GF-D8 (cell line): ENCODE data around the gene SRGAP2B.
"Not testable (repeated sequence)": the region's sequence is repeated elsewhere in the genome, so short reads cannot be mapped to it uniquely, and the experiment has no call there.

ENCODE experiments used
- DNase-seq: peaks from one replicate; lab custom pipeline; 2025; lab: John Stamatoyannopoulos, UW

SRGAP2B gene

GRCh38 chr1:144995833-144996410 is 99.2 kb downstream of the SRGAP2B start:
- DNase-seq = not testable (repeated sequence)

- DNase-seq = not testable (repeated sequence)
Observed at GRCh38 chr1:144992915-144993314, 102.2 kb downstream of the SRGAP2B start.

- DNase-seq = not testable (repeated sequence)
Observed at GRCh38 chr1:144990611-144991010, 104.5 kb downstream of the SRGAP2B start.

GRCh38 chr1:144987131-144987530 is 108.0 kb downstream of the SRGAP2B start:
- not testable (repeated sequence) for DNase-seq

- not testable (repeated sequence) for DNase-seq
Observed at GRCh38 chr1:144986171-144986860, 108.8 kb downstream of the SRGAP2B start.

GRCh38 chr1:144985550-144986170 is 109.5 kb downstream of the SRGAP2B start:
- not testable (repeated sequence) for DNase-seq

- not testable (repeated sequence) for DNase-seq
Observed at GRCh38 chr1:144982802-144983525, 112.2 kb downstream of the SRGAP2B start.

- DNase-seq = not testable (repeated sequence)
Observed at GRCh38 chr1:144981157-144981556, 114.0 kb downstream of the SRGAP2B start.

GRCh38 chr1:144979960-144980595 is 115.0 kb downstream of the SRGAP2B start:
- not testable (repeated sequence) for DNase-seq

GRCh38 chr1:144977856-144978255 is 117.3 kb downstream of the SRGAP2B start:
- not testable (repeated sequence) for DNase-seq

- not testable (repeated sequence) for DNase-seq
Observed at GRCh38 chr1:144971936-144972335, 123.2 kb downstream of the SRGAP2B start.

GRCh38 chr1:144966488-144966887 is 128.6 kb downstream of the SRGAP2B start:
- DNase-seq = not testable (repeated sequence)

GRCh38 chr1:144964765-144965164 is 130.4 kb downstream of the SRGAP2B start:
- DNase-seq = not testable (repeated sequence)

- not testable (repeated sequence) for DNase-seq
Observed at GRCh38 chr1:144964186-144964585, 130.9 kb downstream of the SRGAP2B start.

- DNase-seq = not testable (repeated sequence)
Observed at GRCh38 chr1:144963571-144963970, 131.6 kb downstream of the SRGAP2B start.

GRCh38 chr1:144961604-144962583 is 133.2 kb downstream of the SRGAP2B start:
- not testable (repeated sequence) for DNase-seq

- DNase-seq = not testable (repeated sequence)
Observed at GRCh38 chr1:144960929-144961488, 134.1 kb downstream of the SRGAP2B start.

GRCh38 chr1:144948390-144948789 is 146.7 kb downstream of the SRGAP2B start:
- DNase-seq = not testable (repeated sequence)

- not testable (repeated sequence) for DNase-seq
Observed at GRCh38 chr1:144947495-144947894, 147.6 kb downstream of the SRGAP2B start.
